Mammary microvascular endothelial cell (primary cell): ENCODE results near the gene SLC29A4. TPM values are rescaled to one million over a fixed set of nuclear protein-coding genes. Genes with fewer than 3 reads are reported as not detected.

Experiments used
- total RNA-seq: library from RNA; depleted of rRNA; stranded (reverse); fragments of >200 nt; gene quantifications from 2 replicates; pipeline ENCODE4 v1.2.3, GENCODE V29; 2015

Gene SLC29A4, protein sequence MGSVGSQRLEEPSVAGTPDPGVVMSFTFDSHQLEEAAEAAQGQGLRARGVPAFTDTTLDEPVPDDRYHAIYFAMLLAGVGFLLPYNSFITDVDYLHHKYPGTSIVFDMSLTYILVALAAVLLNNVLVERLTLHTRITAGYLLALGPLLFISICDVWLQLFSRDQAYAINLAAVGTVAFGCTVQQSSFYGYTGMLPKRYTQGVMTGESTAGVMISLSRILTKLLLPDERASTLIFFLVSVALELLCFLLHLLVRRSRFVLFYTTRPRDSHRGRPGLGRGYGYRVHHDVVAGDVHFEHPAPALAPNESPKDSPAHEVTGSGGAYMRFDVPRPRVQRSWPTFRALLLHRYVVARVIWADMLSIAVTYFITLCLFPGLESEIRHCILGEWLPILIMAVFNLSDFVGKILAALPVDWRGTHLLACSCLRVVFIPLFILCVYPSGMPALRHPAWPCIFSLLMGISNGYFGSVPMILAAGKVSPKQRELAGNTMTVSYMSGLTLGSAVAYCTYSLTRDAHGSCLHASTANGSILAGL
- total RNA-seq, result 0.67 and 1.2 TPM in 2 replicates

DNA sequence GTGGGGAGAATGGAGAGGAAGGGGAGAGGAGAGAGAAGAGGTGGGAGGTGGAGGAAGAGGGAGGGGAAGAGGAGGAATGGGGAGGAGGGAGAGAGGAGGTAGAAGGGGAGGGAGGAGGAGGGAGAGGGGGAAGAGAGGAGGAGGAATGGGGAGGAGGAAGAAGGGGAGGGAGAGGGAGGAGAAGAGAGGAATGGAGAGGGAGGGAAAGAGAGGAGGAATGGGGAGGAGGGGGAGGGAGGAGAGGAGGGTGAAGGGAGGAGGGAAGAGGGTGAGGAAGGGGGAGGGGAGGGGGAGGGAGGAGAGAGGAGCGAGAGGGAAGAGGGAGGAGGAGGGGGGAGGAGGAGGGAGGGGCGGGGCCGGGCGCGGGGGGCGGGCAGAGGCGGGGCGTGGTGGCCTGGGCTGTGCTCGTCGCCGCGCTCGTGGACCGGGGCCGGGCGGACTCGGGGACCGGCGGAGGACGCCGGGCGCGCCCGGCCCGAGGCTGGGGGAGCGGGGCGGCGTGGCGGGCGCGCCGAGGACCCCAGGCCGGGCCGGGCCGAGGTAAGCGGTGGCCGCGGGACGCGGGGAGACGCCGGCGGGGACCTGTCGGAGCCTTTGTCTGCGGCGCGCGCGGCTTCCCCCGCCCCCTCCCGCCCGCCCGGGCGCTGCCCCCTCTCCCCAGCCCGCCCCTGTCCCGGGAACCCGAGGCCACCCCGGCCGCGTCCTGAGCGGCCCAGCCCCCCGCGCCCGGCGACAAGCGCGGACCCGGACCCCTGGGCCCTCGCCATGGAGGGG lies at the start of gene SLC29A4:
TSS of gene SLC29A4 (plus strand) at position 401 of the 774 bp plus-strand sequence. CDS start 4,874 bp downstream, outside the sequence.

Other genes starting within 250 kb of the SLC29A4 start
- 3.5 and 3.7 TPM in 2 replicates for gene RBAK, start 237.1 kb upstream of the SLC29A4 start, total RNA-seq
- 61.9 and 73.5 TPM in 2 replicates for gene WIPI2, start 92.7 kb upstream of the SLC29A4 start, total RNA-seq
- gene TNRC18, start 140.9 kb downstream of the SLC29A4 start, total RNA-seq, result 26.7 and 37.2 TPM in 2 replicates
- gene FBXL18, start 230.9 kb downstream of the SLC29A4 start, total RNA-seq, result 12.1 and 12.5 TPM in 2 replicates
- 4,295 and 4,504 TPM in 2 replicates for gene ACTB, start 247.7 kb downstream of the SLC29A4 start, total RNA-seq